ENCODE data around the gene WASF2. TPM values are rescaled to one million over a fixed set of nuclear protein-coding genes. Genes with fewer than 3 reads are reported as not detected.
"Not testable (repeated sequence)": the region's sequence is repeated elsewhere in the genome, so short reads cannot be mapped to it uniquely, and the experiment has no call there.

The WASF2 gene, protein sequence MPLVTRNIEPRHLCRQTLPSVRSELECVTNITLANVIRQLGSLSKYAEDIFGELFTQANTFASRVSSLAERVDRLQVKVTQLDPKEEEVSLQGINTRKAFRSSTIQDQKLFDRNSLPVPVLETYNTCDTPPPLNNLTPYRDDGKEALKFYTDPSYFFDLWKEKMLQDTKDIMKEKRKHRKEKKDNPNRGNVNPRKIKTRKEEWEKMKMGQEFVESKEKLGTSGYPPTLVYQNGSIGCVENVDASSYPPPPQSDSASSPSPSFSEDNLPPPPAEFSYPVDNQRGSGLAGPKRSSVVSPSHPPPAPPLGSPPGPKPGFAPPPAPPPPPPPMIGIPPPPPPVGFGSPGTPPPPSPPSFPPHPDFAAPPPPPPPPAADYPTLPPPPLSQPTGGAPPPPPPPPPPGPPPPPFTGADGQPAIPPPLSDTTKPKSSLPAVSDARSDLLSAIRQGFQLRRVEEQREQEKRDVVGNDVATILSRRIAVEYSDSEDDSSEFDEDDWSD
- 183 TPM for total RNA-seq

GRCh38 chr1:27489973-27490741, at the start of gene WASF2:
WASF2 (minus strand) TSS chr1:27490167; CDS start chr1:27428890, 61,277 bp downstream.
- ATAC-seq (peak; percentile 97), DNase-seq (ENCODE audit: low spot score) (peak; percentile 98)
- intact Hi-C loops (cut with DNase I) = loop anchor here (10.0 kb wide), 2 partner anchors 75 to 105 kb away; no protein-coding TSS in a partner anchor

GRCh38 chr1:27538793-27539192, 48.8 kb upstream of the WASF2 start:
- intact Hi-C loops (cut with DNase I) = loop anchor here (5.0 kb wide), 1 partner anchor 41 kb away; no protein-coding TSS in a partner anchor
- peak; percentile 31 for ATAC-seq
- no peak for DNase-seq (ENCODE audit: low spot score)

- not testable (repeated sequence) for DNase-seq (ENCODE audit: low spot score); ATAC-seq
- intact Hi-C loops (cut with DNase I) = loop anchor here (5.0 kb wide), 1 partner anchor 41 kb away; no protein-coding TSS in a partner anchor
Observed at GRCh38 chr1:27538305-27538676, 48.3 kb upstream of the WASF2 start.

DNA sequence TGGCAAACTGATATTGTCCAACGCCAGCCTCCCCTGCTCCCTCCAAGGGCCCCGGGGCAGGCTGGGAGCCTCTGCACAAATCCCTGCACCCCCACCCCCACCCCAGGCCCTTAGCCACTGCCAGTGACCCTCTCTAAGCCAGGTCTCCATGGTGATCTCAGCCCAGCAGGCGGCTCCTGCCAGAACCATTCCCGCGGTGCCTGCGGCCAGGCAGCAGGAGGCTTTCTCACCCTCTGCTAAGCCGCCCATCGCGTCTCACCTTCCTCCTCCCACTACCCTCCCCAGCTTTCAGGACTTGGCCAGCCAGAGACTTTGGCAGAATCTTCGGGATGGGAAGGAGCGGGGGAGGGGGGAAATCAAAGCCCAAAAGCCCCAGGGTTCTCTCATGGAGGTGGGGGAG, 46.8 kb upstream of the WASF2 start:
- peak; percentile 74 for DNase-seq (ENCODE audit: low spot score)
- intact Hi-C loops (cut with DNase I) = loop anchor here (5.0 kb wide), 1 partner anchor 39 kb away; no protein-coding TSS in a partner anchor
- ATAC-seq = peak; percentile 88

GRCh38 chr1:27536010-27536757, 46.2 kb upstream of the WASF2 start:
- DNase-seq (ENCODE audit: low spot score) (peak; percentile 56), ATAC-seq (peak; percentile 29)
- intact Hi-C loops (cut with DNase I) = loop anchor here (5.0 kb wide), 1 partner anchor 39 kb away; no protein-coding TSS in a partner anchor

- no peak for ATAC-seq
- intact Hi-C loops (cut with DNase I) = loop anchor here (5.0 kb wide), 1 partner anchor 38 kb away; no protein-coding TSS in a partner anchor
- no peak for DNase-seq (ENCODE audit: low spot score)
Observed at GRCh38 chr1:27535386-27535785, 45.4 kb upstream of the WASF2 start.

GRCh38 chr1:27531959-27532685, 42.2 kb upstream of the WASF2 start:
- no peak for ATAC-seq
- intact Hi-C loops (cut with DNase I) = no loop called here
- no peak for DNase-seq (ENCODE audit: low spot score)

- DNase-seq (ENCODE audit: low spot score) (no peak), ATAC-seq (no peak)
- intact Hi-C loops (cut with DNase I) = no loop called here
Observed at GRCh38 chr1:27530192-27530591, 40.2 kb upstream of the WASF2 start.

DNA sequence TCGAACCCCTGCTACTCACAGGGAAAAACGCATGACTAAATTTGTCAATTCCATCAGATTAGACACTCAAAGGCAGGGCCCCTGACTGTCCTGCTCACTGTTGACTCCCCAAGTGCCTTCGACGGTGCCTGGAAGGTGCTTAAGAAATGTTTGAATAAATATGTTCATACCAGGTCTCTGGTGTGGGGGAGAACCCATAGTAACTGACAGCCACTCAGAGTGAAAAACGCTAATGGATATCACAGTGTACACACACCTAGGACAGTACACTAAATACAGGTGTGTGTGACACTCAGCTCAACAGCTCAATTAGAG, 39.7 kb upstream of the WASF2 start:
- intact Hi-C loops (cut with DNase I) = no loop called here
- DNase-seq (ENCODE audit: low spot score) = no peak

DNA sequence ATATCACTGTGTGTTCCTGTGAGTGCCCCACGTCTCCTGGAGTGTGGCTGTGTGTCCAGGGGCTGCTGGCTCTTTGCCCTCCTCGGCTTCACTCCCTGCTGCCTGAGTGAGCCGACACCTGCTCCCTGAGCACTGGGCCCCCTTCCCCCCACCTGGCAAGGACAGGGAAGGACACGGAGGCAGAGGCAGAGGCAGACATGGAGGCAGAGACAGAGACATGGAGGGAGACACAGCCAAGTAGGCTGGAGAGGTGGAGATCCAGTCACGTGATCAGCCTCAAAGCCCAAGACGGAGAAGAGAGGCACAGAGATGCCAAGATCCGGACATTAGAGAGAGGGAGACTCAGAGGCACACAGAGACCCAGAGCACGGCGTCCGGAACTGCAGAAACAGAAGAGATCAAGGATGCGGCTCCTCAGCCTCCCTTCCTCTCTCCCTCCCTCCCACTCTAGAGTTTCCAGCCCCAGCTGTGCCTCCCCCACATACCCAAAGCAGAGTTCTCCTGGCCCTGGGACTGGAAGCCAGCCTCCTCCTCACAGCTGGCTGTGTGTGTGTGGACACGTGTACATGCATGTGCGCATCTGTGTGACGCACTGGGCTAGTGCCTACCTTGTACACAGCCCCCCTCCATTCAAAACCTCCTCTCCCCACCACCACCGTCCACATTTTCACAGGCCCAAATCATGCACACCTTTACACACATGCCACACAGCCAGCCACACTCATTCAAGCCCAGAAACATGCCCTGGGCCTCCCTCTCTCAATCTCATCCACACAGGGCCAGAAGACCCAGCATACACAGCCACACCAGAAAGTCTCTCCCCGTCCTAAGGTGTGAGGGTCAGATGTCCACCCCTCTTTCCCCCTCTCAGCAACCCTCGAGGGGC, 39.1 kb upstream of the WASF2 start:
- intact Hi-C loops (cut with DNase I) = no loop called here
- DNase-seq (ENCODE audit: low spot score) (peak; percentile 89), ATAC-seq (peak; percentile 84)

More for the DNA sequence above, 39.7 kb upstream of the WASF2 start:
- ATAC-seq = no peak

GRCh38 chr1:27527890-27528817, 38.2 kb upstream of the WASF2 start:
- ATAC-seq (peak; percentile 1), DNase-seq (ENCODE audit: low spot score) (no peak)
- intact Hi-C loops (cut with DNase I) = no loop called here

- DNase-seq (ENCODE audit: low spot score) = no peak
- ATAC-seq = peak; percentile 65
- intact Hi-C loops (cut with DNase I) = no loop called here
Observed at GRCh38 chr1:27527223-27527889, 37.4 kb upstream of the WASF2 start.

GRCh38 chr1:27526569-27527222, 36.7 kb upstream of the WASF2 start:
- ATAC-seq = no peak
- intact Hi-C loops (cut with DNase I) = no loop called here
- DNase-seq (ENCODE audit: low spot score) = no peak

DNA sequence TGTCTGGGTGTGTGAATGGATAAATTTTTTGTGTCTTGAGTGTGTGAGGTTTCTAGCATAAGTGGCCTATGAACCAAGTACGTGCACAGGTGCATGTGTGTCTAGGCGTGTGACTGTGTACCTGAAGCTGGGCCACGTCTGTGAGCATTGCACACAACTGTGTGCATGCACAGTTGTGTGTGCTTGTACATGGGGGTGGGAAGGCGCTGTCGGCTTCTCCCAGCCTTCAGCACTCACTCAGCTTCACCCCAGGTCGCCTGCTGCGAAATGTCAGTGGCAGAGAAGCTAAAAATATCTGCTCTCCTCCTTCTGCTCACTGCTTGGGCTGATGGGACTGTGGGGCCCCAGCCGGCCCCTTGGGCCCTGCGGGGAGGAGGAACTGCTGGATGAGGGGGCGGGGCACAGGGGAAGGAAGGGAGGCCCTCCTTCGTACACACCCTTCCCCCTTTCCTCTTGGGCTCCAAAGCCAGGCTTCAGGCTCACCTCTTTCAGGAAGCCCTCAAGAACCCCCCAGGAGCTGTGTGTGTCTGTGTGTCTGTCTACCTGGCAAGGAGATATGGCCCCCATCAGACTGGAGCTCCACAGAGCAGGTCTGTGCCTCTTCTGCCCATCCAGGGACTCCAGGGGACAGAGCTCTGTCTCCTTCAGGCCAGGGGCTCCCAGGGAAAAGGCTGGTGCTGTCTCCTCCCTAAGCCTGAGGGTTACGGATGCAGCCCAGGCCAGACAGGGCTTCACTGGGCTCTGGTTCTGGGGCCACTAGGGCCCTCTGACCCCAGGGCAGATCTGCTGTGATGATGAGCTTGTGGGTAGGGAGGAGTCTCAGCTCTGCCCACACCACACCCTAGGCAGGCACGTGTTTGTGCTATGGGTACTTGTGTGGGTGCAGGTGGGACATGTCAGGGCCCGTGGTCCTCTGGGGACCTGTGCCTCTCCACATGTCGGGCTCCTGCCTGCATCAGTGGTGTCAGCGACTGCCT, 35.6 kb upstream of the WASF2 start:
- ATAC-seq (peak; percentile 41), DNase-seq (ENCODE audit: low spot score) (no peak)
- intact Hi-C loops (cut with DNase I) = no loop called here
